Activated CD4-positive, alpha-beta T cell treated with anti-CD3 and anti-CD28 coated beads for 36 hours (primary cell): ENCODE data around the gene RAN. TPM values are rescaled to one million over a fixed set of nuclear protein-coding genes. Genes with fewer than 3 reads are reported as not detected.
A peak's percentile ranks its signal among the peaks of the same experiment; 100 is the strongest.
"Not testable (repeated sequence)": the region's sequence is repeated elsewhere in the genome, so short reads cannot be mapped to it uniquely, and the experiment has no call there.

Experiments
- ATAC-seq: fragments of 200-7000 bp; cut with Tn5 transposase; one replicate; pipeline ENCODE4 v1.10.0; 2021; ENCODE audit warnings: mild to moderate bottlenecking, moderate library complexity
- CTCF ChIA-PET: fragments of 350-600 bp; sonication (Branson Sonifier 250); formaldehyde crosslinking; loops from one replicate; lab custom pipeline; 2021; ENCODE audit warnings: antibody characterized with exemption; lab: Charles Lee
- POLR2A ChIA-PET: fragments of 350-600 bp; sonication (Branson Sonifier 250); formaldehyde crosslinking; loops from one replicate; lab custom pipeline; 2021; ENCODE audit warnings: antibody characterized with exemption, inconsistent platforms; lab: Charles Lee
- DNase-seq: peaks from one replicate; pipeline ENCODE4 v3.0.0-alpha.2; 2020
- H3K27ac Mint-ChIP-seq: one replicate; pipeline ENCODE4 v1.8.0; 2021; ENCODE audit warnings: mixed read lengths
- H3K27me3 Mint-ChIP-seq: one replicate; pipeline ENCODE4 v1.8.0; 2021; ENCODE audit warnings: mixed read lengths
- H3K36me3 Mint-ChIP-seq: one replicate; pipeline ENCODE4 v1.8.0; 2021; ENCODE audit warnings: low read depth, mixed read lengths
- H3K4me1 Mint-ChIP-seq: one replicate; pipeline ENCODE4 v1.8.0; 2021; ENCODE audit warnings: mixed read lengths
- H3K4me3 Mint-ChIP-seq: one replicate; pipeline ENCODE4 v1.8.0; 2021; ENCODE audit warnings: mild to moderate bottlenecking, moderate library complexity, mixed read lengths
- H3K9me3 Mint-ChIP-seq: one replicate; pipeline ENCODE4 v1.8.0; 2021; ENCODE audit warnings: low read depth, mixed read lengths
- intact Hi-C, 2 experiments: fragments of 100-400 bp; cut with DNase I in 1 of 2; cut with micrococcal nuclease in 1 of 2; formaldehyde crosslinking; loops; one replicate each; pipeline versions ENCODE4 v1.14.2 to v1.15.1; 2022 to 2024; cut with DNase I, micrococcal nuclease
- total RNA-seq, 2 experiments: library from RNA; stranded (reverse); gene quantifications; one replicate each; pipeline ENCODE4 v1.2.3, GENCODE V29; 2021

The RAN gene
- total RNA-seq, 2 experiments from 2014 or later, result 1,919 to 2,242 TPM

DNA sequence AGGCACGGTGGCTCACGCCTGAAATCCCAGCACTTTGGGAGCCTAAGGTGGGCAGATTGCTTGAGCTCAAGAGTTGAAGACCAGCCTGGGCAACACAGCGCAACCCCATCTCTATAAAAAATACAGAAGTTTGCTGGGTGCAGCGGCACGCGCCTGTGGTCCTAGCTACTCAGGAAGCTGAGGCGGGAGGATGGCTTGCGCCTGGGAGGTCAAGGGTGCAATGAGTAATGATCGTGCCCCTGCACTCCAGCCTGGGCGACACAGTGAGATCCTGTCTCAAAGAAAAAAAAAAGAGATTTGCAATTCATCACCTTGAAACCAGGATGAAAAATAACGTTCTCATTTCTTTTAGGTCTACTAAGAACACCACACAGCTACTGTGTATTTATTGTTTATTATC lies 36.9 kb upstream of the RAN start:
- DNase-seq (no peak), ATAC-seq (no peak)
- intact Hi-C loops, result loop anchor here in 1 of 2 experiments (5.0 kb wide), 1 partner anchor 257 kb away; no protein-coding TSS in a partner anchor
- POLR2A ChIA-PET, result no interaction called here
- no peaks in the 10 kb centered on the region for H3K9me3 Mint-ChIP-seq
- no peaks in the 10 kb centered on the region for H3K36me3 Mint-ChIP-seq
- H3K27ac Mint-ChIP-seq, result no peak overlapping the region
- CTCF ChIA-PET, result interaction anchor here (0.6 to 4.6 kb wide), 4 partner anchors 9 to 852 kb away, joined by 3 to 48 read pairs (median 4); no protein-coding TSS in a partner anchor
- H3K4me1 Mint-ChIP-seq, result peaks cover 45% of the 10 kb centered on the region
- no peaks in the 10 kb centered on the region for H3K27me3 Mint-ChIP-seq
- no peak overlapping the region for H3K4me3 Mint-ChIP-seq

DNA sequence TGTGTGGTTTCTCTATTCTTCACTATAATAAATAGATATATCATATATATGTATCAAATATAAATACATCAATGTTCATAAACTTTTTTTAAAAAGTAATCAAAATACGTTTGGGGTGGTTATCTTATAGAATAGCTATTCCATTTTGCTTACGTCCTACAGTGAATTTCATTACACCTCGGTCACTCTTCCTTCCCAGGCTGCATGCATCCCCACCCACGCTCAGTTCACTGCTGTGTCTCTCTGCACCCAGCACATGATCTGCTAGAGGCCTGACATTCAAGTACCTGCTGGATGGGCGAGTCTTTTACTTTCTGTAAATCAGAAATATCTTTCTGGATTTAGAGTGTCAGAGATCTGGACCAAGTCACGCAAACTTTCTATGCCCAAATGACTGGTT lies 36.4 kb upstream of the RAN start:
- no peak overlapping the region for H3K27ac Mint-ChIP-seq
- DNase-seq (no peak), ATAC-seq (no peak)
- CTCF ChIA-PET, result interaction anchor here (1.0 to 4.6 kb wide), 4 partner anchors 9 to 269 kb away, joined by 3 to 48 read pairs (median 4); no protein-coding TSS in a partner anchor
- peaks cover 45% of the 10 kb centered on the region for H3K4me1 Mint-ChIP-seq
- intact Hi-C loops, result loop anchor here in 1 of 2 experiments (5.0 kb wide), 1 partner anchor 257 kb away; no protein-coding TSS in a partner anchor
- H3K4me3 Mint-ChIP-seq, result no peak overlapping the region
- POLR2A ChIA-PET, result no interaction called here
- no peaks in the 10 kb centered on the region for H3K36me3 Mint-ChIP-seq
- H3K27me3 Mint-ChIP-seq, result no peaks in the 10 kb centered on the region
- H3K9me3 Mint-ChIP-seq, result no peaks in the 10 kb centered on the region

DNA sequence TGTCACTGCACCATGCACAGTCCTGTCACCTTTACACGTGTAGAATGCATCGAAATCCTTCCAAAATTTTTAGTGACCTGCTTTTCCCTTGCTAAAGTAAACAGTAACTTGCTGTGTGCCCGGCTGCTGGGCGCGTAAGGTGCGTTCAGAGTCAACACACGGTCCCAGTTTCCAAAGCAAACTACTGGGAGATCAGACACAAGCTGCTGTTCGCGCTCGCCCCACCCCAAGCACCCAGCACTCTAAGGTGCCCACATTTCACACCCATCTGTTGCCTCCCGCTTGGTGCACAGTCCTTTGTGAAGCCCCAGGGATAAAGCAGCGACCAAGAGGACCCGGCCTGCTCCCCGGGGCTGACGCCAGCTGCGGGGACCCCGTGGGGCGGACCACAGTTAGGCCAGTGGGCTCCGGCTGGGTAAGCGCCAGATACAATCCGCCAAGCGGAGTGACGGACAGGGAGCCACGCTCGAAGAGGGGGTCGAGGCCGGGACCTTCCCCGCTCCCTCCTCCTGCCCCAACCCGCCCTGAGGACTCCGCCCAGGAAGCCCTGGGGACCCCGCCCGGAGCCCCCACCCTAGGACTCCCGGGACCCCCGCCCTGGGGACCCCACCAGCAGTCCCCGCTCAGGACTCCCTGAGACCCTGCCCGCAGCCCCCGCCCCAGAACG lies 33.4 kb upstream of the RAN start:
- POLR2A ChIA-PET, result interaction anchor here (0.9 to 1.0 kb wide), 2 partner anchors 35 to 38 kb away, joined by 3 read pairs; no protein-coding TSS in a partner anchor

DNA sequence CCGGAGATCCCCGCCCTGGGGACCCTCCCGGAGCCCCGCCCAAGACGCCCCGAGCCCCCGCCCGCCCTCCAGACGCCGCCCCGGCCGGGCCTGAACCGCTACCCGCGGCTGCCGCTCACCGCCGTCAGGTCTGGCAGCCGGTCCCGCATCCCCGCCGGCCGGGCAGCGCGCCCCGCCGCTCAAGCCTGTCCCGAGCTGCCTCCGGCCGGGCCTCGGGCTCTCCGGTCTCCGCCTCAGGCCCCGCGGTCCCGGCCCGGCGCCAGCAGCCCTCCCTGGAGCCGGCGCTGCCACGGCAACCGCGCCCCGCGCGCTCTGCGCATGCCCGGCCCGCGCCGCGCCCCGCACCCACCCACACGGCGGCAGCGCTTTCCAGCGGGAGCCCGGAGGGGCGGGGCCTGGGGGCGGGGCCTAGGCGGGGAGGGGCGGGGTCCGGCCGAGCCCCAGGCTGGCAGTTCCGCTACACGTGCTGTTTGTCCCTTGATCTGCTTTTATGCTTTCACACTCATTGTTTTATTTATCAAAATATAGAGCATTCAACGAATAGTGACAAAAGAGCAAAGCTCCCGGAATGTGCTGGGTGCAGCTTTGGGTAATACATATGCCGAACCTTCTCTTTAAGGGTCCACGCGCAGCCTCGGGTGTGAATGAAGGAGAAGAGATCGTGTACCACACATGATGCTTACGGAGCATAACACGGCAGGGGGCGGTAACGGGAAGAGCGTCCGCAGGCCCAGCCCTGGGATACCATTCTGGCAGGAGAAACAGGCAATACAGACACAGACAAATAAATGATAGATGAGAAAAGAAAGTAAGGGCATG lies 32.7 kb upstream of the RAN start, which contains the start of gene STX2:
TSS of gene STX2 (minus strand) at position 300 of the 819 bp plus-strand sequence. CDS start at position 149, 151 bp downstream.
- H3K4me1 Mint-ChIP-seq, result peaks cover 32% of the 10 kb centered on the region
- POLR2A ChIA-PET, result no interaction called here

More for the DNA sequence above, 33.4 kb upstream of the RAN start:
- CTCF ChIA-PET, result interaction anchor here (1.2 to 4.6 kb wide), 3 partner anchors 12 to 32 kb away, joined by 4 to 48 read pairs (median 9); no protein-coding TSS in a partner anchor
- intact Hi-C loops, result loop anchor here (2.0 to 5.0 kb wide), 3 partner anchors 32 to 254 kb away; no protein-coding TSS in a partner anchor
- Mint-ChIP-seq H3K27me3 (no peaks in the 10 kb centered on the region), H3K4me3 (peak overlapping the region; percentile 80), H3K4me1 (peaks cover 32% of the 10 kb centered on the region), H3K36me3 (no peaks in the 10 kb centered on the region), H3K9me3 (no peaks in the 10 kb centered on the region), H3K27ac (no peak overlapping the region)
- DNase-seq, result peak; percentile 49
- peak; percentile 37 for ATAC-seq

DNA sequence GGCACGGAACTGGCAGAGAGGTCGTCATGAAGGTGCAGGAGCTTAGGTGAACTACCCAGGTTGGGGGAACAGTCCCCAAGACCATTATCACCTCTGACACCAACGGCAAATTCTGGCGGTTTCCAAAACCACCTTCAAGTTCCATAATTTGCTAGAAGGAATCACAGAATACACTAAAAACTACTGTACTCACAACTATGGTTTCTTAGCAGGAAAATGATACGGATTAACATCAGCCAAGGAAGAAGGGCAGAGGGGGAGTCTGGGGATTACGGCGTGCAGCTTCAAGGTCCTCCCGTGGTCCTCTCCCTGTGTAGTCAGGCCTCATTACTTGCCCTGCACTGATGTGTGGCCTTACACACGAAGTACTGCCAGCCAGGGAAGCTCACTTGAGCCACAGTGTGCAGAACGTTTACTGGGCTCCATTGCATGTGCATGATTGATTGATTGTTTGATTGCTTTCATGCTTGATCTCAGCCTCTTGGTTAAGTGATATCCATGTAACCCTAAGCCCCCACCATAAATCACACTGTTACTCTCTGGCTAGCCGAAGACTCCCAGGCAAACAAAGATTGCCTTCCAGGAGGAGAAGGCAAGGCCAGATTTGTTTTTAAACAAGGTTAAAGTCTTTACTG lies 32.0 kb upstream of the RAN start:
- H3K4me1 Mint-ChIP-seq, result peaks cover 32% of the 10 kb centered on the region
- ChIA-PET CTCF (interaction anchor here (0.7 to 1.2 kb wide), 3 partner anchors 13 to 31 kb away, joined by 3 to 4 read pairs (median 4); no protein-coding TSS in a partner anchor), POLR2A (no interaction called here)
- ATAC-seq (no peak), DNase-seq (no peak)
- intact Hi-C loops, result loop anchor here (1.0 to 5.0 kb wide), 6 partner anchors 22 to 252 kb away; no protein-coding TSS in a partner anchor
- H3K4me3 Mint-ChIP-seq, result peak overlapping the region; percentile 80
- H3K36me3 Mint-ChIP-seq, result no peaks in the 10 kb centered on the region
- H3K27ac Mint-ChIP-seq, result peak overlapping the region; percentile 76
- H3K9me3 Mint-ChIP-seq, result no peaks in the 10 kb centered on the region
- no peaks in the 10 kb centered on the region for H3K27me3 Mint-ChIP-seq

More for the DNA sequence above, 32.7 kb upstream of the RAN start, which contains the start of gene STX2:
- peak; percentile 94 for DNase-seq
- peak within 1 kb of the TSS; percentile 76 for H3K27ac Mint-ChIP-seq
- no peaks in the 10 kb centered on the region for H3K9me3 Mint-ChIP-seq
- no peaks in the 10 kb centered on the region for H3K27me3 Mint-ChIP-seq
- intact Hi-C loops, result loop anchor here (1.0 to 5.0 kb wide), 5 partner anchors 21 to 253 kb away; no protein-coding TSS in a partner anchor
- H3K36me3 Mint-ChIP-seq, result no peaks in the 10 kb centered on the region
- H3K4me3 Mint-ChIP-seq, result peak within 1 kb of the TSS; percentile 80
- CTCF ChIA-PET, result interaction anchor here (0.7 to 4.6 kb wide), 5 partner anchors 13 to 31 kb away, joined by 4 to 48 read pairs (median 4); no protein-coding TSS in a partner anchor
- ATAC-seq, result peak; percentile 89

DNA sequence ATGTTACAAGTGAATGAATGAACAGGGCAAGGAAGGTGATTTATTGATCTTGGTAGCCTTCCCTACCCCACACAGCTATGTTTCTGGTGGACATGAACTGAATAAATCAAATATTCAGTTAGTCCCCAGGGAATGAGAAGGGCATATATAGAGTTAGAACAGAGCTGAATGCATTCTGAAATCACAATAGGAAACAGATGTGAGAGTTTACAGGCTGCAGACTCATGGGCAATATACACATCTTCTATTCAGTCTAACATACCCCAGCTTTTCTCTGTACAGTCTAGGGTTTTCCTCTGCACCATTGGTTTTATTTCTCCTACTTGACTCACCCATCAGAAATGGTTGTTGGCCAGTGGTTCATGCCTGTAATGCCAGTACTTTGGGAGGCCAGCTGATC lies 25.5 kb upstream of the RAN start:
- H3K36me3 Mint-ChIP-seq, result no peaks in the 10 kb centered on the region
- DNase-seq, result no peak
- ChIA-PET CTCF (interaction anchor here (0.7 to 1.9 kb wide), 3 partner anchors 20 to 156 kb away, joined by 3 to 9 read pairs (median 3); no protein-coding TSS in a partner anchor), POLR2A (no interaction called here)
- no peak overlapping the region for H3K4me3 Mint-ChIP-seq
- H3K27ac Mint-ChIP-seq, result no peak overlapping the region
- H3K9me3 Mint-ChIP-seq, result no peaks in the 10 kb centered on the region
- intact Hi-C loops, result no loop called here
- no peaks in the 10 kb centered on the region for H3K4me1 Mint-ChIP-seq
- no peak for ATAC-seq
- H3K27me3 Mint-ChIP-seq, result no peaks in the 10 kb centered on the region

DNA sequence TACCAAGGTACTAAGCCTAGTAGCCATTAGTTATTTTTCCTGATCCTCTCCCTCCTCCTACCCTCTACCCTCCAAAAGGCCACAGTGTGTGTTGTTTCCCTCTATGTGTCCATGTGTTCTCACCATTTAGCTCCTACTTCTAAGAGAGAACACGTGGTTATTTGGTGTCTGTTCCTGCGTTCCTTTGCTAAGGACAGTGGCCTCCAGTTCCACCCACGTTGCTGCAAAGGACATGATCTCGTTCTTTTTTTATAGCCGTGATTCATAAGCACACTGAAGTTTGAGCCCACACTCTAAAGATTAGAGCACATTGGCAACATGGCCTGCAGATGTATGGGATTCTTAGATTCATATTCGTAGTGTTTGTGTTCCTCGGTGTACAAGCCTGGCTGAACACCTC lies 24.8 kb upstream of the RAN start:
- H3K27ac Mint-ChIP-seq, result no peak overlapping the region
- intact Hi-C loops, result no loop called here
- CTCF ChIA-PET, result interaction anchor here (0.9 to 1.9 kb wide), 2 partner anchors 21 kb away, joined by 3 to 9 read pairs; no protein-coding TSS in a partner anchor

DNA sequence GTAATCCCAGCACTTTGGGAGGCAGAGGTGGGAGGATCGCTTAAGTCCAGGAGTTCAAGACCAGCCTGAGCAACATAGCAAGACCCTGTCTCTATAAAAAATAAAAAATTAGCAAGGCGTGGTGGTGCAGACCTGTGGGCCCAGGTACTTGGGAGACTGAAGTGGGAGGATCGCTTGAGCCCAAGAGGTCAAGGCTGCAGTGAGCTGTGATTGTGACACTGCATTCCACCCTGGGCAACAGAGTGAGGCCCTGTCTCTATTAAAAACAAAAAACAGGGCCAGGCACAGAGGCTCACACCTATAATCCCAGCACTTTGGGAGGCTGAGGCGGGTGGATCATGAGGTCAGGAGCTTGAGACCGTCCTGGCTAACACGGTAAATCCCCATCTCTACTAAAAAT lies 23.8 kb upstream of the RAN start:
- H3K27ac Mint-ChIP-seq, POLR2A ChIA-PET, H3K9me3 Mint-ChIP-seq, H3K27me3 Mint-ChIP-seq, CTCF ChIA-PET, intact Hi-C loops, H3K4me1 Mint-ChIP-seq, H3K36me3 Mint-ChIP-seq, H3K4me3 Mint-ChIP-seq, ATAC-seq, DNase-seq: not testable (repeated sequence)

More for the DNA sequence above, 24.8 kb upstream of the RAN start:
- no peaks in the 10 kb centered on the region for H3K4me1 Mint-ChIP-seq
- H3K27me3 Mint-ChIP-seq, result no peaks in the 10 kb centered on the region
- H3K9me3 Mint-ChIP-seq, result no peaks in the 10 kb centered on the region
- H3K36me3 Mint-ChIP-seq, result no peaks in the 10 kb centered on the region
- POLR2A ChIA-PET, result no interaction called here
- ATAC-seq, result no peak
- H3K4me3 Mint-ChIP-seq, result no peak overlapping the region
- DNase-seq, result no peak

DNA sequence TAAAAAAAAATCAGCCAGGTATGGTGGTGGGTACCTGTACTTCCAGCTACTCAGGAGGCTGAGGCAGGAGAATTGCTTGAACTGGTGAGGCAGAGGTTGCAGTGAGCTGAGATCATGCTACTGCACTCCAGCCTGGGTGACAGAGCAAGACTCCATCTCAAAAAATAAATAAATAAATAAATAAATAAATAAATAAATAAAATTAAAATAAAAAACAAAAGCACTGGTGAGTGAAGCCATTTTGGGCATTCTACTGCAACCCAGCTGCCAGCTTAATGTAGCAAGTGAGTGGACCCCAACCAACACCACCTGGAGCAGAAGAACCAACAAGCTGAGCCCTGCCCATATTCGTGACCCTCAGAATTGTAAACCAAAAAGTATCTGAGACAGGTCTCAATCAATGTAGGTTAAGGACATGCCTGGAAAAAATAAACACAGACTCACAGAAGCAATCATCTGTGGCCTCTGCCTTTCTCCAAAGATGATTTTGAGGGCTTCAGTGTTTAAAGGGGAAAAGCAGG lies 23.0 kb upstream of the RAN start:
- H3K4me1 Mint-ChIP-seq, H3K27ac Mint-ChIP-seq, POLR2A ChIA-PET, H3K27me3 Mint-ChIP-seq, ATAC-seq, H3K36me3 Mint-ChIP-seq, H3K4me3 Mint-ChIP-seq, intact Hi-C loops, DNase-seq, H3K9me3 Mint-ChIP-seq: not testable (repeated sequence)
- CTCF ChIA-PET, result interaction anchor here (0.7 to 1.7 kb wide), 3 partner anchors 14 to 102 kb away, joined by 3 to 4 read pairs (median 4); no protein-coding TSS in a partner anchor

DNA sequence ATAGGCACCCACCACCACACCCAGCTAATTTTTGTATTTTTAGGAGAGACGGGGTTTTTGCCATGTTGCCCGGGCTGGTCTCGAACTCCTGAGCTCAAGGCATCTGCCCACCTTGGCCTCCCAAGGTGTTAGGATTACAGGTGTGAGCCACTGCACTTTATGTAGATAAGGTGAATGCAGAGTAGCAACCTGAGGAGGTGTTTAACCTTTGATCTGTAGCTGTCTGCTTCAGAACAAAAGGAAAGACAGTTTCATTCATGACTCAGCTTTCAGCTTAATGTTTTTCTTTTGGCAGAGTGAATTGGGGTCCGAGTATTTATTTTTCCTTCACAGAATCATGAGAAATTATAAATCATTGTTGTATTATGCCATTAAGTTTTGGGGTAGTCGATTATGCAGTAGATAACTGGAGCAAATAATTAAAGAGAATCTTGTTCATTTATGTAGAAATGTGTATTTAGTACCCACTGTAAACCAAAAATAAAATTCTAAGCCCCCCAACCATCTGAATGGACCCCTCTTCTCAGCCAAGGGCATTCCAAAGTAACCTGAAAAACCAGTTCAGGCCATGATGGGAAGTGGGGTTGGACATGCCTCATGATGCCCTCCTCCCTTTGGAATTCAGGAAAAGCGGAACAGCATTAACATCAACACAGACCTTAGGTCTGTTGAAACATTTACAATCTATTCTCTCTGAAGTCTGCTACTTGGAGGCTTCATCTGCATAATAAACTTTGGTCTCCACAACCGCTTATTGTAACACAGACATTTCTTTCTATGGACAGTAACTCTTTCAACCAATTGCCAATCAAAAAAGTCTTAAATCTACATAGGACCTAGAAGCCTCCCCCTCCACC lies 22.1 kb upstream of the RAN start:
- H3K4me3 Mint-ChIP-seq, result no peak overlapping the region
- intact Hi-C loops, result no loop called here
- POLR2A ChIA-PET, result no interaction called here

More for the DNA sequence above, 22.1 kb upstream of the RAN start:
- no peak for ATAC-seq
- no peaks in the 10 kb centered on the region for H3K9me3 Mint-ChIP-seq
- H3K4me1 Mint-ChIP-seq, result no peaks in the 10 kb centered on the region
- no peaks in the 10 kb centered on the region for H3K36me3 Mint-ChIP-seq
- DNase-seq, result no peak
- H3K27ac Mint-ChIP-seq, result no peak overlapping the region
- CTCF ChIA-PET, result interaction anchor here (1.3 to 1.7 kb wide), 2 partner anchors 15 to 23 kb away, joined by 4 read pairs; no protein-coding TSS in a partner anchor
- H3K27me3 Mint-ChIP-seq, result peaks cover 3% of the 10 kb centered on the region
